ENCODE measurements around the gene TEX30.

- TF ChIP-seq CTCF (IDR thresholded peaks at IDR 0.05) = no peak
- TF ChIP-seq POLR2A (IDR thresholded peaks at IDR 0.05) = no peak
Observed at GRCh38 chr13:102792396-102792795, 18.8 kb upstream of the TEX30 start.

All from esophagus squamous epithelium (tissue), 4 donors.